Loucy (cell line): Measurements from ENCODE around the gene PP2D1.
A peak's percentile ranks its signal among the peaks of the same experiment; 100 is the strongest.

ENCODE experiments used
- H2AFZ ChIP-seq: fragments of 200-600 bp; sonication (generic); 2 replicates; pipeline ENCODE4 v1.6.0; 2016; ENCODE audit warnings: antibody characterized with exemption, mild to moderate bottlenecking, low read length, moderate library complexity
- H3F3A ChIP-seq: fragments of 200-600 bp; 2 replicates; pipeline ENCODE4 v1.6.0; 2016; ENCODE audit warnings: antibody characterized with exemption, low read depth, mild to moderate bottlenecking
- H3K27me3 ChIP-seq: fragments of 200-600 bp; sonication (generic); 2 replicates; pipeline ENCODE4 v1.6.1; 2014; ENCODE audit warnings: low read length, mild to moderate bottlenecking; ENCODE audit not compliant: insufficient read depth, poor library complexity, severe bottlenecking
- H3K36me3 ChIP-seq: fragments of 200-600 bp; sonication (generic); 2 replicates; pipeline ENCODE4 v1.6.1; 2016; ENCODE audit warnings: low read length; ENCODE audit not compliant: insufficient read depth
- H3K4me1 ChIP-seq: fragments of 200-600 bp; sonication (generic); 2 replicates; pipeline ENCODE4 v1.5.1; 2014; ENCODE audit warnings: low read length, mild to moderate bottlenecking; ENCODE audit not compliant: insufficient read depth, poor library complexity, severe bottlenecking
- H3K4me2 ChIP-seq: fragments of 200-600 bp; sonication (generic); 2 replicates; pipeline ENCODE4 v1.6.0; 2014; ENCODE audit warnings: antibody characterized with exemption, low read length, low read depth, mild to moderate bottlenecking; ENCODE audit not compliant: poor library complexity, severe bottlenecking
- H3K4me3 ChIP-seq: fragments of 200-600 bp; sonication (generic); 2 replicates; pipeline ENCODE4 v1.5.1; 2014; ENCODE audit warnings: low read length, mild to moderate bottlenecking, mixed read lengths; ENCODE audit not compliant: poor library complexity, severe bottlenecking
- H3K79me2 ChIP-seq: fragments of 200-600 bp; sonication (generic); 2 replicates; pipeline ENCODE4 v1.6.1; 2014; ENCODE audit warnings: low read length; ENCODE audit not compliant: insufficient read depth
- H3K9ac ChIP-seq: fragments of 200-600 bp; sonication (generic); 2 replicates; pipeline ENCODE4 v1.6.0; 2014; ENCODE audit warnings: mild to moderate bottlenecking, low read depth, low read length, moderate library complexity; ENCODE audit not compliant: poor library complexity, severe bottlenecking
- H3K9me2 ChIP-seq: fragments of 200-600 bp; sonication (generic); replicated peaks from 2 replicates; pipeline ENCODE4 v1.6.1; 2016; ENCODE audit warnings: low read depth, low read length, mixed read lengths
- H3K9me3 ChIP-seq: fragments of 200-600 bp; sonication (generic); 2 replicates; pipeline ENCODE4 v1.6.1; 2014; ENCODE audit warnings: mild to moderate bottlenecking, antibody characterized with exemption, low read length, low read depth; ENCODE audit not compliant: insufficient read depth
- H4K20me1 ChIP-seq: fragments of 200-600 bp; sonication (generic); 2 replicates; pipeline ENCODE4 v1.6.0; 2014; ENCODE audit warnings: antibody characterized with exemption, low read length, mild to moderate bottlenecking; ENCODE audit not compliant: insufficient read depth, poor library complexity, severe bottlenecking
- CTCF ChIP-seq: fragments of 200-600 bp; sonication (generic); conservative IDR thresholded peaks from 2 replicates; pipeline ENCODE4 v1.5.1; 2014; ENCODE audit warnings: mild to moderate bottlenecking, antibody characterized with exemption, low read length
- EZH2phosphoT487 ChIP-seq: fragments of 200-600 bp; IDR thresholded peaks from 2 replicates; pipeline ENCODE4 v1.6.1; 2018; ENCODE audit warnings: antibody characterized with exemption, mild to moderate bottlenecking, moderate library complexity, borderline replicate concordance

PP2D1 gene

GRCh38 chr3:20012164-20012563 is at the start of gene PP2D1:
Gene PP2D1 (minus strand): TSS chr3:20012264. CDS start chr3:20012072, 192 bp downstream.
- Histone ChIP-seq H2AFZ (no peak within 1 kb of the TSS), H4K20me1 (no peaks in the 10 kb centered on the region), H3K79me2 (no peaks in the 10 kb centered on the region), H3K27me3 (no peaks in the 10 kb centered on the region), H3K4me2 (no peak within 1 kb of the TSS), H3K4me3 (no peak within 1 kb of the TSS), H3K9me3 (no peaks in the 10 kb centered on the region), H3K36me3 (no peaks in the 10 kb centered on the region), H3F3A (no peaks in the 10 kb centered on the region), H3K9ac (no peak within 1 kb of the TSS), H3K4me1 (no peaks in the 10 kb centered on the region), H3K9me2 (no peaks in the 10 kb centered on the region)
- TF ChIP-seq EZH2phosphoT487 (no peak), CTCF (no peak)

- TF ChIP-seq CTCF (no peak), EZH2phosphoT487 (no peak)
- Histone ChIP-seq H3F3A (no peaks in the 10 kb centered on the region; the same call in 1 of the 2 replicates), H3K79me2 (peaks cover 28% of the 10 kb centered on the region), H3K4me3 (no peak overlapping the region), H3K9me3 (no peaks in the 10 kb centered on the region), H3K36me3 (no peaks in the 10 kb centered on the region), H3K27me3 (no peaks in the 10 kb centered on the region), H2AFZ (no peak overlapping the region), H3K4me1 (peaks cover 10% of the 10 kb centered on the region), H3K9me2 (no peaks in the 10 kb centered on the region), H3K4me2 (peak overlapping the region; percentile 2), H3K9ac (no peak overlapping the region), H4K20me1 (no peaks in the 10 kb centered on the region)
Observed at GRCh38 chr3:20060974-20061685, 49.1 kb upstream of the PP2D1 start.

GRCh38 chr3:20059929-20060328 is 47.9 kb upstream of the PP2D1 start:
- no peaks in the 10 kb centered on the region for H3K27me3 ChIP-seq
- peaks cover 22% of the 10 kb centered on the region for H3K4me1 ChIP-seq
- H3K9me2 ChIP-seq, result no peaks in the 10 kb centered on the region
- TF ChIP-seq EZH2phosphoT487 (no peak), CTCF (no peak)
- H3K9me3 ChIP-seq, result no peaks in the 10 kb centered on the region
- no peaks in the 10 kb centered on the region; the same call in 1 of the 2 replicates for H3F3A ChIP-seq
- H3K9ac ChIP-seq, result no peak overlapping the region
- H3K4me2 ChIP-seq, result no peak overlapping the region
- no peak overlapping the region for H2AFZ ChIP-seq
- H3K4me3 ChIP-seq, result no peak overlapping the region
- H4K20me1 ChIP-seq, result peaks cover 3% of the 10 kb centered on the region
- no peaks in the 10 kb centered on the region for H3K36me3 ChIP-seq
- H3K79me2 ChIP-seq, result peaks cover 36% of the 10 kb centered on the region
